Neural cell (in vitro differentiated cells): ENCODE measurements around the gene HIKESHI.

Experiments used
- CTCF ChIP-seq: fragments of 450-650 bp; IDR thresholded peaks from 2 replicates; pipeline ENCODE4 v1.5.1; 2014; ENCODE audit warnings: antibody characterized with exemption, mild to moderate bottlenecking, moderate library complexity; ENCODE audit not compliant: poor library complexity, severe bottlenecking
- EP300 ChIP-seq: fragments of 450-650 bp; conservative IDR thresholded peaks from 2 replicates; pipeline ENCODE4 v1.6.1; 2014; ENCODE audit warnings: antibody characterized with exemption, mild to moderate bottlenecking, moderate library complexity; ENCODE audit not compliant: poor library complexity, severe bottlenecking
- EZH2 ChIP-seq: fragments of 200-600, 300-800 bp; shearing (Covaris generic), sonication (generic); IDR thresholded peaks from 2 replicates; pipeline ENCODE4 v1.6.1; 2014; ENCODE audit warnings: antibody characterized with exemption, low read length, borderline replicate concordance, mild to moderate bottlenecking; ENCODE audit not compliant: insufficient read depth, poor library complexity, severe bottlenecking

- TF ChIP-seq EZH2 (no peak), CTCF (peak; percentile 64), EP300 (no peak)
These were observed 10.4 kb upstream of the HIKESHI start for GRCh38 chr11:86291466-86292262.
